HEK293 (cell line): ENCODE results near the gene GNPNAT1.

Source experiments
- FEZF1 ChIP-seq: fragments of 450-650 bp; formaldehyde crosslinking; IDR thresholded peaks from 2 replicates; pipeline ENCODE4 v1.5.1; 2016; ENCODE audit warnings: missing biosample characterization, missing genetic modification characterization
- GLIS2 ChIP-seq: fragments of 450-650 bp; formaldehyde crosslinking; IDR thresholded peaks from 2 replicates; pipeline ENCODE4 v1.5.1; 2016; ENCODE audit warnings: missing biosample characterization, missing genetic modification characterization
- MEIS1 ChIP-seq: sonication (generic); formaldehyde crosslinking; IDR thresholded peaks from 2 replicates; pipeline ENCODE4 v1.8.1; 2022; ENCODE audit warnings: missing genetic modification reagents, mild to moderate bottlenecking, borderline replicate concordance
- OVOL3 ChIP-seq: fragments of 450-650 bp; formaldehyde crosslinking; IDR thresholded peaks from 2 replicates; pipeline ENCODE4 v1.5.1; 2016; ENCODE audit warnings: missing biosample characterization, missing genetic modification characterization
- PRDM1 ChIP-seq: fragments of 450-650 bp; formaldehyde crosslinking; IDR thresholded peaks from 2 replicates; pipeline ENCODE4; 2016; ENCODE audit warnings: missing biosample characterization, missing genetic modification characterization
- ZBTB17 ChIP-seq: fragments of 450-650 bp; formaldehyde crosslinking; IDR thresholded peaks from 2 replicates; pipeline ENCODE4 v1.5.1; 2016; ENCODE audit warnings: missing biosample characterization, missing genetic modification characterization
- ZBTB20 ChIP-seq: fragments of 450-650 bp; formaldehyde crosslinking; IDR thresholded peaks from 2 replicates; pipeline ENCODE4 v1.5.1; 2016; ENCODE audit warnings: missing biosample characterization, missing genetic modification characterization
- ZFHX2 ChIP-seq: fragments of 450-650 bp; formaldehyde crosslinking; conservative IDR thresholded peaks from 2 replicates; pipeline ENCODE4 v1.5.1; 2016; ENCODE audit warnings: missing biosample characterization, missing genetic modification characterization
- ZNF112 ChIP-seq: fragments of 450-650 bp; formaldehyde crosslinking; IDR thresholded peaks from 2 replicates; pipeline ENCODE4 v1.5.0; 2017; ENCODE audit warnings: missing biosample characterization, missing genetic modification characterization
- ZNF16 ChIP-seq: fragments of 450-650 bp; formaldehyde crosslinking; IDR thresholded peaks from 2 replicates; pipeline ENCODE4 v1.5.1; 2016; ENCODE audit warnings: low read depth, missing biosample characterization, missing genetic modification characterization
- ZNF2 ChIP-seq: fragments of 450-650 bp; formaldehyde crosslinking; IDR thresholded peaks from 2 replicates; pipeline ENCODE4 v1.5.1; 2016; ENCODE audit warnings: missing biosample characterization, missing genetic modification characterization
- ZNF221 ChIP-seq: fragments of 450-650 bp; formaldehyde crosslinking; IDR thresholded peaks from 2 replicates; pipeline ENCODE4 v1.5.1; 2017; ENCODE audit warnings: missing biosample characterization, missing genetic modification characterization, borderline replicate concordance
- ZNF223 ChIP-seq: fragments of 450-650 bp; formaldehyde crosslinking; IDR thresholded peaks from 2 replicates; pipeline ENCODE4 v1.5.1; 2016; ENCODE audit warnings: missing biosample characterization, missing genetic modification characterization
- ZNF354C ChIP-seq: fragments of 450-650 bp; formaldehyde crosslinking; IDR thresholded peaks from 2 replicates; pipeline ENCODE4 v1.5.1; 2016; ENCODE audit warnings: missing biosample characterization, missing genetic modification characterization, low read depth, borderline replicate concordance
- ZNF391 ChIP-seq: fragments of 450-650 bp; formaldehyde crosslinking; IDR thresholded peaks from 2 replicates; pipeline ENCODE4 v1.5.1; 2016; ENCODE audit warnings: low read depth, missing biosample characterization, missing genetic modification characterization, borderline replicate concordance
- ZNF510 ChIP-seq: fragments of 450-650 bp; formaldehyde crosslinking; IDR thresholded peaks from 2 replicates; pipeline ENCODE4 v1.5.1; 2018; ENCODE audit warnings: mild to moderate bottlenecking, missing genetic modification characterization, missing biosample characterization; ENCODE audit not compliant: insufficient replicate concordance
- ZNF600 ChIP-seq: fragments of 450-650 bp; formaldehyde crosslinking; IDR thresholded peaks from 2 replicates; pipeline ENCODE4 v1.5.1; 2016; ENCODE audit warnings: missing biosample characterization, missing genetic modification characterization
- ZNF629 ChIP-seq: fragments of 450-650 bp; formaldehyde crosslinking; IDR thresholded peaks from 2 replicates; pipeline ENCODE4 v1.5.1; 2017; ENCODE audit warnings: missing biosample characterization, missing genetic modification characterization
- ZNF658 ChIP-seq: fragments of 450-650 bp; formaldehyde crosslinking; IDR thresholded peaks from 2 replicates; pipeline ENCODE4; 2016; ENCODE audit warnings: missing biosample characterization, missing genetic modification characterization
- ZNF76 ChIP-seq: fragments of 450-650 bp; formaldehyde crosslinking; IDR thresholded peaks from 2 replicates; pipeline ENCODE4; 2016; ENCODE audit warnings: low read depth, missing biosample characterization, missing genetic modification characterization, borderline replicate concordance
- TF ChIP-seq, protein P1 (sequence below): fragments of 450-650 bp; formaldehyde crosslinking; IDR thresholded peaks from 2 replicates; pipeline ENCODE4 v1.5.1; 2016; ENCODE audit warnings: missing biosample characterization, missing genetic modification characterization
- TF ChIP-seq, protein P2 (sequence below): fragments of 450-650 bp; IDR thresholded peaks from 2 replicates; pipeline ENCODE4 v1.5.1; 2018; ENCODE audit warnings: missing biosample characterization, mild to moderate bottlenecking, missing genetic modification characterization
- TF ChIP-seq, protein P3 (sequence below): fragments of 450-650 bp; formaldehyde crosslinking; IDR thresholded peaks from 2 replicates; pipeline ENCODE4 v1.5.1; 2016; ENCODE audit warnings: missing biosample characterization, missing genetic modification characterization
- TF ChIP-seq, protein P4 (sequence below): fragments of 450-650 bp; formaldehyde crosslinking; IDR thresholded peaks from 2 replicates; pipeline ENCODE4 v1.5.1; 2017; ENCODE audit warnings: missing biosample characterization, missing genetic modification characterization
- TF ChIP-seq, protein P5 (sequence below): fragments of 450-650 bp; formaldehyde crosslinking; IDR thresholded peaks from 2 replicates; pipeline ENCODE4 v1.5.1; 2016; ENCODE audit warnings: missing biosample characterization, missing genetic modification characterization
- TF ChIP-seq, protein P6 (sequence below): fragments of 450-650 bp; formaldehyde crosslinking; IDR thresholded peaks from 2 replicates; pipeline ENCODE4 v1.5.1; 2017; ENCODE audit warnings: missing biosample characterization, missing genetic modification characterization

GNPNAT1 gene

DNA sequence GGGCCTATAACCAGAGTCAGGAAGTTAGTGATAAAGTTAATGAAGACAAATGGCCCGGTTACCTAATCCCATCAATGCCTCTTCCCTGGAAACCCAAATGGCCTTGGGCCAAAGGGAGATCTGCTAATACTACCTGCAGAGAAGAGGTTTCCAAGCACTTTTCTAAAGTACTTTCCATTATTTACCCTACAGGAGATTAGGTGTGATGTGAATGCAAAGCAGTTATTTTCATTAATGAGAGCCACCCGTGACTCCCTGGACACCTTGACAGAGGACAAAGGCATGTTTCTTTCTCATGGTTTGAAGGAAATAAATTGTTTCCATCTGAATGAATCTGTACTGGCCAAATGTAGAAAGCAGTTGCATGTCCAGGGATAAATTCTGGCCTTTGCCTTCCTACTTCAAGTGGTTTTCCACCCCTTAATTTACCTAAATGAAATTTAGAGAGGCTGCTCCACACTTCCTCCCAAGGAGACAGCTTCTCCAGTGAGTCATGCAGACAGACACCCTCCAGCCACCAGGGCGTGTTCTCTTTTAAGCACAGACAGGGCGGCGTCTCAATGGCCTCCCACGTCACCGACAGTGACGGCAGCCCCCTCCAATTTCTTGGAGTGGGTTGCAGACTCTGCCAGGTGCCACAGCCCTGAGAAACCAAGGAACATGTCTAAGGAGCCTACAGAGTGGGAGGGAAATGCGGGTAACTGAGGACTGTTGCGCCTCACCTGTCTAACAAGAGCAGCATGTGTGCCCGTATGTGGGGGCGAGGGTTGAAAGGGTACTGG lies 43.9 kb upstream of the GNPNAT1 start (continued):
- TF ChIP-seq ZBTB20 (tag by site-specific recombination) (no peak), ZNF658 (tag by site-specific recombination) (no peak), ZNF629 (peak; percentile 50; the same call in 1 of the 2 replicates), ZNF16 (tag by site-specific recombination) (no peak), ZNF2 (no peak), ZNF223 (no peak), PRDM1 (0 out of 2 replicates have a peak, but pooled peaks have one; percentile 15), OVOL3 (no peak), ZFHX2 (tag by site-specific recombination) (peak; percentile 70), ZBTB17 (tag by site-specific recombination) (peak; percentile 50; the same call in 1 of the 2 replicates), ZNF112 (tag by site-specific recombination) (no peak), ZNF221 (no peak), ZNF354C (tag by site-specific recombination) (no peak), ZNF76 (tag by site-specific recombination) (no peak), ZNF391 (tag by site-specific recombination) (0 out of 2 replicates have a peak, but pooled peaks have one; percentile 54), MEIS1 (CRISPR knock-in tag) (0 out of 2 replicates have a peak, but pooled peaks have one; percentile 37), ZNF510 (tag by site-specific recombination) (no peak), ZNF600 (tag by site-specific recombination) (no peak), FEZF1 (tag by site-specific recombination) (peak; percentile 55), GLIS2 (tag by site-specific recombination) (peak; percentile 11; the same call in 1 of the 2 replicates)
- TF ChIP-seq, protein P1, sequence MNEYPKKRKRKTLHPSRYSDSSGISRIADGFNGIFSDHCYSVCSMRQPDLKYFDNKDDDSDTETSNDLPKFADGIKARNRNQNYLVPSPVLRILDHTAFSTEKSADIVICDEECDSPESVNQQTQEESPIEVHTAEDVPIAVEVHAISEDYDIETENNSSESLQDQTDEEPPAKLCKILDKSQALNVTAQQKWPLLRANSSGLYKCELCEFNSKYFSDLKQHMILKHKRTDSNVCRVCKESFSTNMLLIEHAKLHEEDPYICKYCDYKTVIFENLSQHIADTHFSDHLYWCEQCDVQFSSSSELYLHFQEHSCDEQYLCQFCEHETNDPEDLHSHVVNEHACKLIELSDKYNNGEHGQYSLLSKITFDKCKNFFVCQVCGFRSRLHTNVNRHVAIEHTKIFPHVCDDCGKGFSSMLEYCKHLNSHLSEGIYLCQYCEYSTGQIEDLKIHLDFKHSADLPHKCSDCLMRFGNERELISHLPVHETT (tag by site-specific recombination) = peak; percentile 67; the same call in 1 of the 2 replicates
- TF ChIP-seq, protein P2, sequence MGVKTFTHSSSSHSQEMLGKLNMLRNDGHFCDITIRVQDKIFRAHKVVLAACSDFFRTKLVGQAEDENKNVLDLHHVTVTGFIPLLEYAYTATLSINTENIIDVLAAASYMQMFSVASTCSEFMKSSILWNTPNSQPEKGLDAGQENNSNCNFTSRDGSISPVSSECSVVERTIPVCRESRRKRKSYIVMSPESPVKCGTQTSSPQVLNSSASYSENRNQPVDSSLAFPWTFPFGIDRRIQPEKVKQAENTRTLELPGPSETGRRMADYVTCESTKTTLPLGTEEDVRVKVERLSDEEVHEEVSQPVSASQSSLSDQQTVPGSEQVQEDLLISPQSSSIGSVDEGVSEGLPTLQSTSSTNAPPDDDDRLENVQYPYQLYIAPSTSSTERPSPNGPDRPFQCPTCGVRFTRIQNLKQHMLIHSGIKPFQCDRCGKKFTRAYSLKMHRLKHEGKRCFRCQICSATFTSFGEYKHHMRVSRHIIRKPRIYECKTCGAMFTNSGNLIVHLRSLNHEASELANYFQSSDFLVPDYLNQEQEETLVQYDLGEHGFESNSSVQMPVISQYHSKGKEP (tag by site-specific recombination) = peak; percentile 13; the same call in 1 of the 2 replicates
- TF ChIP-seq, protein P3, sequence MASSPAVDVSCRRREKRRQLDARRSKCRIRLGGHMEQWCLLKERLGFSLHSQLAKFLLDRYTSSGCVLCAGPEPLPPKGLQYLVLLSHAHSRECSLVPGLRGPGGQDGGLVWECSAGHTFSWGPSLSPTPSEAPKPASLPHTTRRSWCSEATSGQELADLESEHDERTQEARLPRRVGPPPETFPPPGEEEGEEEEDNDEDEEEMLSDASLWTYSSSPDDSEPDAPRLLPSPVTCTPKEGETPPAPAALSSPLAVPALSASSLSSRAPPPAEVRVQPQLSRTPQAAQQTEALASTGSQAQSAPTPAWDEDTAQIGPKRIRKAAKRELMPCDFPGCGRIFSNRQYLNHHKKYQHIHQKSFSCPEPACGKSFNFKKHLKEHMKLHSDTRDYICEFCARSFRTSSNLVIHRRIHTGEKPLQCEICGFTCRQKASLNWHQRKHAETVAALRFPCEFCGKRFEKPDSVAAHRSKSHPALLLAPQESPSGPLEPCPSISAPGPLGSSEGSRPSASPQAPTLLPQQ (tag by site-specific recombination) = no peak
- TF ChIP-seq, protein P4, sequence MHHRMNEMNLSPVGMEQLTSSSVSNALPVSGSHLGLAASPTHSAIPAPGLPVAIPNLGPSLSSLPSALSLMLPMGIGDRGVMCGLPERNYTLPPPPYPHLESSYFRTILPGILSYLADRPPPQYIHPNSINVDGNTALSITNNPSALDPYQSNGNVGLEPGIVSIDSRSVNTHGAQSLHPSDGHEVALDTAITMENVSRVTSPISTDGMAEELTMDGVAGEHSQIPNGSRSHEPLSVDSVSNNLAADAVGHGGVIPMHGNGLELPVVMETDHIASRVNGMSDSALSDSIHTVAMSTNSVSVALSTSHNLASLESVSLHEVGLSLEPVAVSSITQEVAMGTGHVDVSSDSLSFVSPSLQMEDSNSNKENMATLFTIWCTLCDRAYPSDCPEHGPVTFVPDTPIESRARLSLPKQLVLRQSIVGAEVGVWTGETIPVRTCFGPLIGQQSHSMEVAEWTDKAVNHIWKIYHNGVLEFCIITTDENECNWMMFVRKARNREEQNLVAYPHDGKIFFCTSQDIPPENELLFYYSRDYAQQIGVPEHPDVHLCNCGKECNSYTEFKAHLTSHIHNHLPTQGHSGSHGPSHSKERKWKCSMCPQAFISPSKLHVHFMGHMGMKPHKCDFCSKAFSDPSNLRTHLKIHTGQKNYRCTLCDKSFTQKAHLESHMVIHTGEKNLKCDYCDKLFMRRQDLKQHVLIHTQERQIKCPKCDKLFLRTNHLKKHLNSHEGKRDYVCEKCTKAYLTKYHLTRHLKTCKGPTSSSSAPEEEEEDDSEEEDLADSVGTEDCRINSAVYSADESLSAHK = peak; percentile 54
- TF ChIP-seq, protein P5, sequence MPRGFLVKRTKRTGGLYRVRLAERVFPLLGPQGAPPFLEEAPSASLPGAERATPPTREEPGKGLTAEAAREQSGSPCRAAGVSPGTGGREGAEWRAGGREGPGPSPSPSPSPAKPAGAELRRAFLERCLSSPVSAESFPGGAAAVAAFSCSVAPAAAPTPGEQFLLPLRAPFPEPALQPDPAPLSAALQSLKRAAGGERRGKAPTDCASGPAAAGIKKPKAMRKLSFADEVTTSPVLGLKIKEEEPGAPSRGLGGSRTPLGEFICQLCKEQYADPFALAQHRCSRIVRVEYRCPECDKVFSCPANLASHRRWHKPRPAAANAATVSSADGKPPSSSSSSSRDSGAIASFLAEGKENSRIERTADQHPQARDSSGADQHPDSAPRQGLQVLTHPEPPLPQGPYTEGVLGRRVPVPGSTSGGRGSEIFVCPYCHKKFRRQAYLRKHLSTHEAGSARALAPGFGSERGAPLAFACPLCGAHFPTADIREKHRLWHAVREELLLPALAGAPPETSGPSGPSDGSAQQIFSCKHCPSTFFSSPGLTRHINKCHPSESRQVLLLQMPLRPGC (tag by site-specific recombination) = peak; percentile 30; the same call in 1 of the 2 replicates
- TF ChIP-seq, protein P6, sequence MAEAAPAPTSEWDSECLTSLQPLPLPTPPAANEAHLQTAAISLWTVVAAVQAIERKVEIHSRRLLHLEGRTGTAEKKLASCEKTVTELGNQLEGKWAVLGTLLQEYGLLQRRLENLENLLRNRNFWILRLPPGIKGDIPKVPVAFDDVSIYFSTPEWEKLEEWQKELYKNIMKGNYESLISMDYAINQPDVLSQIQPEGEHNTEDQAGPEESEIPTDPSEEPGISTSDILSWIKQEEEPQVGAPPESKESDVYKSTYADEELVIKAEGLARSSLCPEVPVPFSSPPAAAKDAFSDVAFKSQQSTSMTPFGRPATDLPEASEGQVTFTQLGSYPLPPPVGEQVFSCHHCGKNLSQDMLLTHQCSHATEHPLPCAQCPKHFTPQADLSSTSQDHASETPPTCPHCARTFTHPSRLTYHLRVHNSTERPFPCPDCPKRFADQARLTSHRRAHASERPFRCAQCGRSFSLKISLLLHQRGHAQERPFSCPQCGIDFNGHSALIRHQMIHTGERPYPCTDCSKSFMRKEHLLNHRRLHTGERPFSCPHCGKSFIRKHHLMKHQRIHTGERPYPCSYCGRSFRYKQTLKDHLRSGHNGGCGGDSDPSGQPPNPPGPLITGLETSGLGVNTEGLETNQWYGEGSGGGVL (tag by site-specific recombination) = no peak
